Liver (tissue), 9 donors: ENCODE data around the gene SKAP2. TPM values are rescaled to one million over a fixed set of nuclear protein-coding genes. Genes with fewer than 3 reads are reported as not detected.

Experiments
- DNase-seq: peaks from one replicate; pipeline ENCODE4 v3.0.0-alpha.2; 2017; ENCODE audit warnings: low spot score
- H3K27ac ChIP-seq, 2 donors: one replicate each; pipeline ENCODE4 v1.7.0; 2013; ENCODE audit warnings: inconsistent platforms in 2 of 2, low read length in 2 of 2, control low read depth in 1 of 2, low read depth in 1 of 2, mild to moderate bottlenecking in 1 of 2
- H3K27me3 ChIP-seq, 4 donors: one replicate each; pipeline versions ENCODE4 v1.6.1 to v1.7.0; 2013; ENCODE audit warnings: low read length in 3 of 4, inconsistent platforms in 1 of 4, mild to moderate bottlenecking in 1 of 4, moderate library complexity in 1 of 4; ENCODE audit not compliant: control insufficient read depth in 4 of 4, insufficient read depth in 4 of 4
- H3K36me3 ChIP-seq, 4 donors: one replicate each; pipeline versions ENCODE4 v1.6.1 to v1.7.0; 2013; ENCODE audit warnings: low read length in 3 of 4, mild to moderate bottlenecking in 3 of 4, low read depth in 1 of 4, moderate library complexity in 1 of 4; ENCODE audit not compliant: control insufficient read depth in 4 of 4, insufficient read depth in 3 of 4
- H3K4me1 ChIP-seq, 4 donors: one replicate each; pipeline versions ENCODE4 v1.6.1 to v1.7.0; 2013; ENCODE audit warnings: low read length in 3 of 4, mild to moderate bottlenecking in 3 of 4, moderate library complexity in 1 of 4; ENCODE audit not compliant: control insufficient read depth in 4 of 4, insufficient read depth in 4 of 4
- H3K4me3 ChIP-seq, 3 donors: one replicate each; pipeline versions ENCODE4 v1.6.1 to v1.7.0; 2013; ENCODE audit warnings: low read length in 3 of 3, control low read depth in 1 of 3, low read depth in 1 of 3, mild to moderate bottlenecking in 1 of 3
- H3K9ac ChIP-seq, 2 donors: one replicate each; pipeline ENCODE4 v1.7.0; 2013; ENCODE audit warnings: low read length in 2 of 2, mild to moderate bottlenecking in 2 of 2, moderate library complexity in 2 of 2, control low read depth in 1 of 2, low read depth in 1 of 2
- H3K9me3 ChIP-seq, 4 donors: one replicate each; pipeline versions ENCODE4 v1.6.1 to v1.7.0; 2013; ENCODE audit warnings: low read length in 3 of 4; ENCODE audit not compliant: control insufficient read depth in 4 of 4
- EGR1 ChIP-seq, 2 donors: IDR thresholded peaks; 2 replicates each; pipeline ENCODE4 v1.6.1; 2016 to 2018; ENCODE audit warnings: antibody characterized with exemption in 2 of 2, low read depth in 2 of 2
- FOXA1 ChIP-seq: IDR thresholded peaks from 2 replicates; pipeline ENCODE4 v1.6.1; 2016; ENCODE audit warnings: antibody characterized with exemption
- FOXA2 ChIP-seq: IDR thresholded peaks from 2 replicates; pipeline ENCODE4 v1.6.1; 2016; ENCODE audit warnings: antibody characterized with exemption
- GABPA ChIP-seq, 2 donors: IDR thresholded peaks in 1 of 2; conservative IDR thresholded peaks in 1 of 2; 2 replicates each; pipeline ENCODE4 v1.6.1; 2016; ENCODE audit warnings: antibody characterized with exemption in 2 of 2, mild to moderate bottlenecking in 1 of 2, moderate library complexity in 1 of 2
- HNF4A ChIP-seq, 2 donors: conservative IDR thresholded peaks; 2 replicates each; pipeline ENCODE4 v1.6.1; 2016; ENCODE audit warnings: antibody characterized with exemption in 2 of 2, mild to moderate bottlenecking in 2 of 2
- HNF4G ChIP-seq: IDR thresholded peaks from 2 replicates; pipeline ENCODE4 v1.6.1; 2016; ENCODE audit warnings: antibody characterized with exemption
- JUND ChIP-seq, 2 donors: IDR thresholded peaks; 2 replicates each; pipeline ENCODE4 v1.6.1; 2016; ENCODE audit warnings: antibody characterized with exemption in 2 of 2
- NR2F2 ChIP-seq: IDR thresholded peaks from 2 replicates; pipeline ENCODE4 v1.6.1; 2016; ENCODE audit warnings: antibody characterized with exemption
- RAD21 ChIP-seq, 2 donors: IDR thresholded peaks; 2 replicates each; pipeline ENCODE4 v1.6.1; 2016; ENCODE audit warnings: antibody characterized with exemption in 2 of 2, mild to moderate bottlenecking in 2 of 2
- RXRA ChIP-seq, 2 donors: IDR thresholded peaks; 2 replicates each; pipeline ENCODE4 v1.6.1; 2017 to 2018; ENCODE audit warnings: antibody characterized with exemption in 2 of 2, mild to moderate bottlenecking in 1 of 2
- SP1 ChIP-seq: IDR thresholded peaks from 2 replicates; pipeline ENCODE4 v1.6.1; 2018; ENCODE audit warnings: antibody characterized with exemption, mild to moderate bottlenecking
- TAF1 ChIP-seq: conservative IDR thresholded peaks from 2 replicates; pipeline ENCODE4 v1.6.1; 2016; ENCODE audit warnings: antibody characterized with exemption, mild to moderate bottlenecking
- YY1 ChIP-seq: IDR thresholded peaks from 2 replicates; pipeline ENCODE4 v1.6.1; 2016; ENCODE audit warnings: antibody characterized with exemption, mild to moderate bottlenecking
- WGBS: extraction: QIAGEN DNeasy Blood & Tissue Kit; methylation state at CpG from one replicate; pipeline ENCODE4 v1.1.7; 2013; 5-methylcytosine and 5-hydroxymethylcytosine counted together
- polyA plus RNA-seq, 2 donors: library from polyadenylated mRNA; stranded (reverse) in 1 of 2; unstranded in 1 of 2; fragments of 200-250 nt in 1 of 2; fragments of >200 nt in 1 of 2; fragmentation: Nextera tagmentation in 1 of 2; extraction: Ambion mirVana in 1 of 2; gene quantifications; one replicate each; pipeline versions ENCODE4 v1.2.1 to v1.2.3, GENCODE V29; 2013 to 2015
- total RNA-seq, 2 donors: library from RNA; depleted of rRNA; stranded (reverse); fragments of >200 nt; gene quantifications; one replicate each; pipeline ENCODE4 v1.2.3, GENCODE V29; 2014
- TF ChIP-seq, protein P1 (sequence below): IDR thresholded peaks from 2 replicates; pipeline ENCODE4 v1.6.1; 2016; ENCODE audit warnings: antibody characterized with exemption
- TF ChIP-seq, protein P2 (sequence below): fragments of 150-350 bp; IDR thresholded peaks from 2 replicates; pipeline ENCODE4 v1.5.1; 2017; ENCODE audit warnings: improper control_type of control experiment, low read depth, low read length; ENCODE audit not compliant: missing input control
- TF ChIP-seq, protein P3 (sequence below): IDR thresholded peaks from 2 replicates; pipeline ENCODE4 v1.6.1; 2016; ENCODE audit warnings: antibody characterized with exemption, mild to moderate bottlenecking
- TF ChIP-seq, protein P4 (sequence below): IDR thresholded peaks from 2 replicates; pipeline ENCODE4 v1.6.1; 2016; ENCODE audit warnings: antibody characterized with exemption
- TF ChIP-seq, protein P5 (sequence below): IDR thresholded peaks from 2 replicates; pipeline ENCODE4 v1.6.1; 2016; ENCODE audit warnings: antibody characterized with exemption
- donor health status: healthy.
- donor health status: healthy.
- donor health status: healthy.
- donor health status: healthy.
- donor health status: healthy.

The SKAP2 gene
- total and polyA plus RNA-seq, 4 donors: 3.4 to 9.2 (median 5.1) TPM

DNA sequence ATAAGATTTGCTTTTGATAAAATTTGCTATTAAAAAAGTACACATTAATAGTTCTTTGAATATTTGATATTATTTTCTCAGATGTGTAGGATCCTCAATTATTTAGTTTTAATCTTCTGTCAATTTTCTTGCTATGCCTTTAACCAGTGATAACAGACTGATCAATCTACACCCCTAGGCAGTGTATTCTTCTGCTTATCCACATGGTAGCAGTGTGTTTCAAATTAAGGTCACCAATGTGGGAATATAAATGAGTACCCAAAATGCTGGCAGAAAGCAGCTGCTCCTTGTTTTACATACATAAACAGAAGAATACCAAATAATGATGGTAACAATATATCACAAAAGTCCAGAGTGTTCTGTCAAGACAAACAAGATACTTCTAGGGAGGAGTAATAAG lies 87.0 kb downstream of the SKAP2 start:
- Histone ChIP-seq H3K36me3 (no peaks in the 10 kb centered on the region), H3K9me3 (no peaks in the 10 kb centered on the region), H3K4me1 (no peaks in the 10 kb centered on the region), H3K4me3 (no peak overlapping the region), H3K9ac (no peak overlapping the region), H3K27me3 (no peaks in the 10 kb centered on the region), H3K27ac (no peak overlapping the region)
- DNase-seq: no peak
- TF ChIP-seq, protein P1, sequence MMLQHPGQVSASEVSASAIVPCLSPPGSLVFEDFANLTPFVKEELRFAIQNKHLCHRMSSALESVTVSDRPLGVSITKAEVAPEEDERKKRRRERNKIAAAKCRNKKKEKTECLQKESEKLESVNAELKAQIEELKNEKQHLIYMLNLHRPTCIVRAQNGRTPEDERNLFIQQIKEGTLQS: no peak
- no peak for TF ChIP-seq JUND (IDR thresholded peaks at IDR 0.05)
- no peak for TF ChIP-seq RXRA (IDR thresholded peaks at IDR 0.05)
- no peak for TF ChIP-seq RAD21 (IDR thresholded peaks at IDR 0.05)
- TF ChIP-seq HNF4G: no peak
- no peak for TF ChIP-seq GABPA (IDR thresholded peaks at IDR 0.05 in 1 of 2, conservative IDR thresholded peaks at IDR 0.05 in 1 of 2)
- no peak for TF ChIP-seq EGR1 (IDR thresholded peaks at IDR 0.05; ENCODE audit: low read depth in 2 of 2)
- no peak for TF ChIP-seq FOXA1
- TF ChIP-seq, protein P2, sequence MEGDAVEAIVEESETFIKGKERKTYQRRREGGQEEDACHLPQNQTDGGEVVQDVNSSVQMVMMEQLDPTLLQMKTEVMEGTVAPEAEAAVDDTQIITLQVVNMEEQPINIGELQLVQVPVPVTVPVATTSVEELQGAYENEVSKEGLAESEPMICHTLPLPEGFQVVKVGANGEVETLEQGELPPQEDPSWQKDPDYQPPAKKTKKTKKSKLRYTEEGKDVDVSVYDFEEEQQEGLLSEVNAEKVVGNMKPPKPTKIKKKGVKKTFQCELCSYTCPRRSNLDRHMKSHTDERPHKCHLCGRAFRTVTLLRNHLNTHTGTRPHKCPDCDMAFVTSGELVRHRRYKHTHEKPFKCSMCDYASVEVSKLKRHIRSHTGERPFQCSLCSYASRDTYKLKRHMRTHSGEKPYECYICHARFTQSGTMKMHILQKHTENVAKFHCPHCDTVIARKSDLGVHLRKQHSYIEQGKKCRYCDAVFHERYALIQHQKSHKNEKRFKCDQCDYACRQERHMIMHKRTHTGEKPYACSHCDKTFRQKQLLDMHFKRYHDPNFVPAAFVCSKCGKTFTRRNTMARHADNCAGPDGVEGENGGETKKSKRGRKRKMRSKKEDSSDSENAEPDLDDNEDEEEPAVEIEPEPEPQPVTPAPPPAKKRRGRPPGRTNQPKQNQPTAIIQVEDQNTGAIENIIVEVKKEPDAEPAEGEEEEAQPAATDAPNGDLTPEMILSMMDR: no peak
- TF ChIP-seq TAF1: no peak
- TF ChIP-seq FOXA2: no peak
- no peak for TF ChIP-seq NR2F2
- TF ChIP-seq, protein P3, sequence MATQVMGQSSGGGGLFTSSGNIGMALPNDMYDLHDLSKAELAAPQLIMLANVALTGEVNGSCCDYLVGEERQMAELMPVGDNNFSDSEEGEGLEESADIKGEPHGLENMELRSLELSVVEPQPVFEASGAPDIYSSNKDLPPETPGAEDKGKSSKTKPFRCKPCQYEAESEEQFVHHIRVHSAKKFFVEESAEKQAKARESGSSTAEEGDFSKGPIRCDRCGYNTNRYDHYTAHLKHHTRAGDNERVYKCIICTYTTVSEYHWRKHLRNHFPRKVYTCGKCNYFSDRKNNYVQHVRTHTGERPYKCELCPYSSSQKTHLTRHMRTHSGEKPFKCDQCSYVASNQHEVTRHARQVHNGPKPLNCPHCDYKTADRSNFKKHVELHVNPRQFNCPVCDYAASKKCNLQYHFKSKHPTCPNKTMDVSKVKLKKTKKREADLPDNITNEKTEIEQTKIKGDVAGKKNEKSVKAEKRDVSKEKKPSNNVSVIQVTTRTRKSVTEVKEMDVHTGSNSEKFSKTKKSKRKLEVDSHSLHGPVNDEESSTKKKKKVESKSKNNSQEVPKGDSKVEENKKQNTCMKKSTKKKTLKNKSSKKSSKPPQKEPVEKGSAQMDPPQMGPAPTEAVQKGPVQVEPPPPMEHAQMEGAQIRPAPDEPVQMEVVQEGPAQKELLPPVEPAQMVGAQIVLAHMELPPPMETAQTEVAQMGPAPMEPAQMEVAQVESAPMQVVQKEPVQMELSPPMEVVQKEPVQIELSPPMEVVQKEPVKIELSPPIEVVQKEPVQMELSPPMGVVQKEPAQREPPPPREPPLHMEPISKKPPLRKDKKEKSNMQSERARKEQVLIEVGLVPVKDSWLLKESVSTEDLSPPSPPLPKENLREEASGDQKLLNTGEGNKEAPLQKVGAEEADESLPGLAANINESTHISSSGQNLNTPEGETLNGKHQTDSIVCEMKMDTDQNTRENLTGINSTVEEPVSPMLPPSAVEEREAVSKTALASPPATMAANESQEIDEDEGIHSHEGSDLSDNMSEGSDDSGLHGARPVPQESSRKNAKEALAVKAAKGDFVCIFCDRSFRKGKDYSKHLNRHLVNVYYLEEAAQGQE: no peak
- no peak for TF ChIP-seq HNF4A (conservative IDR thresholded peaks at IDR 0.05)
- TF ChIP-seq, protein P4, sequence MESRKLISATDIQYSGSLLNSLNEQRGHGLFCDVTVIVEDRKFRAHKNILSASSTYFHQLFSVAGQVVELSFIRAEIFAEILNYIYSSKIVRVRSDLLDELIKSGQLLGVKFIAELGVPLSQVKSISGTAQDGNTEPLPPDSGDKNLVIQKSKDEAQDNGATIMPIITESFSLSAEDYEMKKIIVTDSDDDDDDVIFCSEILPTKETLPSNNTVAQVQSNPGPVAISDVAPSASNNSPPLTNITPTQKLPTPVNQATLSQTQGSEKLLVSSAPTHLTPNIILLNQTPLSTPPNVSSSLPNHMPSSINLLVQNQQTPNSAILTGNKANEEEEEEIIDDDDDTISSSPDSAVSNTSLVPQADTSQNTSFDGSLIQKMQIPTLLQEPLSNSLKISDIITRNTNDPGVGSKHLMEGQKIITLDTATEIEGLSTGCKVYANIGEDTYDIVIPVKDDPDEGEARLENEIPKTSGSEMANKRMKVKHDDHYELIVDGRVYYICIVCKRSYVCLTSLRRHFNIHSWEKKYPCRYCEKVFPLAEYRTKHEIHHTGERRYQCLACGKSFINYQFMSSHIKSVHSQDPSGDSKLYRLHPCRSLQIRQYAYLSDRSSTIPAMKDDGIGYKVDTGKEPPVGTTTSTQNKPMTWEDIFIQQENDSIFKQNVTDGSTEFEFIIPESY: no peak
- TF ChIP-seq, protein P5, sequence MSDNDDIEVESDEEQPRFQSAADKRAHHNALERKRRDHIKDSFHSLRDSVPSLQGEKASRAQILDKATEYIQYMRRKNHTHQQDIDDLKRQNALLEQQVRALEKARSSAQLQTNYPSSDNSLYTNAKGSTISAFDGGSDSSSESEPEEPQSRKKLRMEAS: no peak
- no peak for TF ChIP-seq SP1

DNA sequence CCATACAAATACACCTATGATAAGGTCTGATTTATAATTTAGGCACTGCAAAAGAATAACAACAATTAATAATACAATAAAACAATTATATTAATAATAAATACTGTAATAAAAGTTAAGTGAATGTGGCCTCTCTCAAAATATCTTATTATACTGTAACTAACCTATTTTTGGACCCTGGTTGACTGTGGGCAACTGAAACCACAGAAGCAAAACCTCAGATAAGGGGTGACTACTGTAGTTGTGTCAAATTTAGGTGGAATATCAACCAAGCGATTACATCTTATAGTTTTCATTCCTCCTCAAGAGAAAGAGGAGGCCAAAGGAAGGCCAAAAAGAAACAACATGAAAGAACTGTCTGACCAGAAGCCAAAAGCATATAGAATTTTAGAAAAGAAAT lies 103.9 kb downstream of the SKAP2 start:
- no peak for DNase-seq
- H3K4me1 ChIP-seq: no peaks in the 10 kb centered on the region
- H3K27me3 ChIP-seq: no peaks in the 10 kb centered on the region
- H3K9ac ChIP-seq: no peak overlapping the region
- H3K9me3 ChIP-seq: no peaks in the 10 kb centered on the region
- H3K27ac ChIP-seq: no peak overlapping the region
- no peaks in the 10 kb centered on the region for H3K36me3 ChIP-seq
- 80% methylated on average over 1 of the region's 1 CpG for WGBS
- H3K4me3 ChIP-seq: no peak overlapping the region
- TF ChIP-seq FOXA1 (no peak), GABPA (IDR thresholded peaks at IDR 0.05 in 1 of 2, conservative IDR thresholded peaks at IDR 0.05 in 1 of 2) (no peak), EGR1 (IDR thresholded peaks at IDR 0.05; ENCODE audit: low read depth in 2 of 2) (no peak), JUND (IDR thresholded peaks at IDR 0.05) (no peak), HNF4A (conservative IDR thresholded peaks at IDR 0.05) (no peak), YY1 (no peak), TAF1 (no peak), RXRA (IDR thresholded peaks at IDR 0.05) (no peak), NR2F2 (no peak), SP1 (no peak)
- TF ChIP-seq, protein P1: no peak
- TF ChIP-seq, protein P3: no peak
